Ovary (tissue), 3 donors: ENCODE results near the gene TPK1.

Experiments used
- POLR2A ChIP-seq: fragments of 450-650 bp; IDR thresholded peaks from one replicate; pipeline ENCODE4 v1.6.1; 2017; ENCODE audit warnings: antibody characterized with exemption, mild to moderate bottlenecking, moderate library complexity
- TF ChIP-seq, protein P1 (sequence below), 3 donors: fragments of 450-650 bp in 2 of 3; fragments of 200-600 bp in 1 of 3; IDR thresholded peaks; one replicate each; pipeline versions ENCODE4 v1.5.1 to v1.8.0; 2016 to 2022; ENCODE audit warnings: antibody characterized with exemption in 3 of 3, mild to moderate bottlenecking in 1 of 3
- donor health status: DM: no; HTN: no; CAD: no.

DNA sequence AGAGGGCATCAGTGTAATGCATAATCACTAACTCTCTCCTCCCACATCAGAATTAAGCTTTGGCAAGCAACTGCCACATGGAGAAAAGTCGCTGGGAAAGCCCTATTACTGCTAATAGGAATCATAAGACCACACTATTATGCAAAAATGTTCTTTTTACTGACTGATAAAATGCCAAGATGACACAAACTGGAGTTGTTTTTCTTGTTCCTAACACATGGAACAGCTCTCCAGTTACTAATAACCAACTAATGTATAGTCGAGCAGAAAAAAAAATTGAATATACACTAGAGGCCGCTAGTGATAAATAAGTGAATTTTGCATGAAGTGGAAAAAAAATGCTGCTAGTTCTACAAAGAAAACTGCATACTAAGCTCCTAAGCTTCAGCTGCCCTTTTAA, 165.6 kb downstream of the TPK1 start:
- TF ChIP-seq, protein P1, sequence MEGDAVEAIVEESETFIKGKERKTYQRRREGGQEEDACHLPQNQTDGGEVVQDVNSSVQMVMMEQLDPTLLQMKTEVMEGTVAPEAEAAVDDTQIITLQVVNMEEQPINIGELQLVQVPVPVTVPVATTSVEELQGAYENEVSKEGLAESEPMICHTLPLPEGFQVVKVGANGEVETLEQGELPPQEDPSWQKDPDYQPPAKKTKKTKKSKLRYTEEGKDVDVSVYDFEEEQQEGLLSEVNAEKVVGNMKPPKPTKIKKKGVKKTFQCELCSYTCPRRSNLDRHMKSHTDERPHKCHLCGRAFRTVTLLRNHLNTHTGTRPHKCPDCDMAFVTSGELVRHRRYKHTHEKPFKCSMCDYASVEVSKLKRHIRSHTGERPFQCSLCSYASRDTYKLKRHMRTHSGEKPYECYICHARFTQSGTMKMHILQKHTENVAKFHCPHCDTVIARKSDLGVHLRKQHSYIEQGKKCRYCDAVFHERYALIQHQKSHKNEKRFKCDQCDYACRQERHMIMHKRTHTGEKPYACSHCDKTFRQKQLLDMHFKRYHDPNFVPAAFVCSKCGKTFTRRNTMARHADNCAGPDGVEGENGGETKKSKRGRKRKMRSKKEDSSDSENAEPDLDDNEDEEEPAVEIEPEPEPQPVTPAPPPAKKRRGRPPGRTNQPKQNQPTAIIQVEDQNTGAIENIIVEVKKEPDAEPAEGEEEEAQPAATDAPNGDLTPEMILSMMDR (IDR thresholded peaks at IDR 0.05): no peak
- no peak for TF ChIP-seq POLR2A
